IPS-18c (cell line): Measurements from ENCODE around the gene EPGN.
"Not testable (repeated sequence)": the region's sequence is repeated elsewhere in the genome, so short reads cannot be mapped to it uniquely, and the experiment has no call there.

Experiments
- H3K4me3 ChIP-seq: 2 replicates; pipeline ENCODE4 v1.7.0; 2013; ENCODE audit warnings: low read depth, mild to moderate bottlenecking, low read length, moderate library complexity; ENCODE audit not compliant: insufficient read depth
- H3K9me3 ChIP-seq: one replicate; pipeline ENCODE4 v1.6.1; 2013; ENCODE audit warnings: mild to moderate bottlenecking, low read length, moderate library complexity; ENCODE audit not compliant: control insufficient read depth, insufficient read depth

Gene EPGN

GRCh38 chr4:74325886-74326285 is 17.6 kb downstream of the EPGN start:
- H3K9me3 ChIP-seq = no peaks in the 10 kb centered on the region
- no peak overlapping the region for H3K4me3 ChIP-seq

GRCh38 chr4:74327762-74328161 is 19.5 kb downstream of the EPGN start:
- no peak overlapping the region for H3K4me3 ChIP-seq
- H3K9me3 ChIP-seq = no peaks in the 10 kb centered on the region

- no peak overlapping the region for H3K4me3 ChIP-seq
- no peaks in the 10 kb centered on the region for H3K9me3 ChIP-seq
These were observed 20.2 kb downstream of the EPGN start for GRCh38 chr4:74328501-74328900.

- Histone ChIP-seq H3K4me3 (no peak overlapping the region), H3K9me3 (no peaks in the 10 kb centered on the region)
These were observed 21.0 kb downstream of the EPGN start for GRCh38 chr4:74329307-74329706.

GRCh38 chr4:74330295-74330750 is 22.1 kb downstream of the EPGN start:
- no peak overlapping the region for H3K4me3 ChIP-seq
- no peaks in the 10 kb centered on the region for H3K9me3 ChIP-seq

- no peak overlapping the region for H3K4me3 ChIP-seq
- no peaks in the 10 kb centered on the region for H3K9me3 ChIP-seq
These were observed 23.0 kb downstream of the EPGN start for GRCh38 chr4:74331252-74331651.

- Histone ChIP-seq H3K9me3 (no peaks in the 10 kb centered on the region), H3K4me3 (no peak overlapping the region)
These were observed 23.7 kb downstream of the EPGN start for GRCh38 chr4:74331944-74332343.

- H3K9me3 ChIP-seq = no peaks in the 10 kb centered on the region
- no peak overlapping the region for H3K4me3 ChIP-seq
These were observed 26.4 kb downstream of the EPGN start for GRCh38 chr4:74334636-74335035.

GRCh38 chr4:74335341-74336021 is 27.2 kb downstream of the EPGN start:
- Histone ChIP-seq H3K9me3 (no peaks in the 10 kb centered on the region), H3K4me3 (no peak overlapping the region)

GRCh38 chr4:74338792-74339333 is 30.6 kb downstream of the EPGN start:
- Histone ChIP-seq H3K4me3 (no peak overlapping the region), H3K9me3 (peaks cover 2% of the 10 kb centered on the region)

- peaks cover 8% of the 10 kb centered on the region for H3K9me3 ChIP-seq
- no peak overlapping the region for H3K4me3 ChIP-seq
These were observed 31.2 kb downstream of the EPGN start for GRCh38 chr4:74339501-74339900.

- not testable (repeated sequence) for H3K4me3 ChIP-seq, H3K9me3 ChIP-seq
These were observed 32.2 kb downstream of the EPGN start for GRCh38 chr4:74340421-74340820.

- H3K4me3 ChIP-seq = no peak overlapping the region
- H3K9me3 ChIP-seq = peaks cover 8% of the 10 kb centered on the region
These were observed 35.8 kb downstream of the EPGN start for GRCh38 chr4:74344031-74344430.

- no peaks in the 10 kb centered on the region for H3K9me3 ChIP-seq
- H3K4me3 ChIP-seq = no peak overlapping the region
These were observed 45.6 kb downstream of the EPGN start for GRCh38 chr4:74353858-74354257.

GRCh38 chr4:74357965-74358364 is 49.7 kb downstream of the EPGN start:
- no peaks in the 10 kb centered on the region for H3K9me3 ChIP-seq

GRCh38 chr4:74361671-74362070 is 53.4 kb downstream of the EPGN start:
- H3K4me3 ChIP-seq = no peak overlapping the region
- no peaks in the 10 kb centered on the region for H3K9me3 ChIP-seq

More at GRCh38 chr4:74357965-74358364, 49.7 kb downstream of the EPGN start:
- no peak overlapping the region for H3K4me3 ChIP-seq

GRCh38 chr4:74362347-74362746 is 54.1 kb downstream of the EPGN start:
- H3K4me3 ChIP-seq = no peak overlapping the region
- no peaks in the 10 kb centered on the region for H3K9me3 ChIP-seq

- Histone ChIP-seq H3K4me3 (peak overlapping the region; percentile 72; the same call in 1 of the 2 replicates), H3K9me3 (no peaks in the 10 kb centered on the region)
These were observed 56.0 kb downstream of the EPGN start for GRCh38 chr4:74364256-74364651.
